CD14-positive monocyte (primary cell): ENCODE measurements around the gene SPN. TPM values are rescaled to one million over a fixed set of nuclear protein-coding genes. Genes with fewer than 3 reads are reported as not detected.
A peak's percentile ranks its signal among the peaks of the same experiment; 100 is the strongest.

ENCODE experiments used
- DNase-seq, 3 donors: peaks; one replicate each; pipeline ENCODE4 v3.0.0-alpha.2; 2011 to 2022
- H2AFZ ChIP-seq: 2 replicates; pipeline ENCODE4 v1.6.0; 2012; ENCODE audit warnings: mild to moderate bottlenecking, low read depth, low read length, inconsistent platforms; ENCODE audit not compliant: insufficient read depth, poor library complexity, severe bottlenecking
- H3K27ac ChIP-seq, 2 donors: 1 replicate in 1 of 2; 2 replicates in 1 of 2; pipeline ENCODE4 v1.5.1; 2012 to 2013; ENCODE audit warnings: low read length in 2 of 2, control low read depth in 1 of 2, inconsistent platforms in 1 of 2, low read depth in 1 of 2, mild to moderate bottlenecking in 1 of 2
- H3K27me3 ChIP-seq, 2 donors: one replicate each; pipeline versions ENCODE4 v1.6.0 to v1.6.1; 2011 to 2013; ENCODE audit warnings: low read length in 2 of 2; ENCODE audit not compliant: control insufficient read depth in 2 of 2, insufficient read depth in 2 of 2
- H3K36me3 ChIP-seq, 2 donors: replicated peaks in 1 of 2; 1 replicate in 1 of 2; 2 replicates in 1 of 2; pipeline versions ENCODE4 v1.5.1 to v1.6.1; 2012 to 2013; ENCODE audit warnings: low read length in 2 of 2, control low read depth in 1 of 2, inconsistent platforms in 1 of 2, mild to moderate bottlenecking in 1 of 2; ENCODE audit not compliant: insufficient read depth in 2 of 2, control insufficient read depth in 1 of 2
- H3K4me1 ChIP-seq, 2 donors: 1 replicate in 1 of 2; 2 replicates in 1 of 2; pipeline versions ENCODE4 v1.5.1 to v1.6.1; 2012 to 2013; ENCODE audit warnings: low read length in 2 of 2, control low read depth in 1 of 2, inconsistent platforms in 1 of 2, mild to moderate bottlenecking in 1 of 2, moderate library complexity in 1 of 2; ENCODE audit not compliant: insufficient read depth in 2 of 2, control insufficient read depth in 1 of 2
- H3K4me2 ChIP-seq: replicated peaks from 2 replicates; pipeline ENCODE3; 2012; ENCODE audit warnings: low read length, moderate library complexity, mild to moderate bottlenecking; ENCODE audit not compliant: poor library complexity, severe bottlenecking; ENCODE audit errors: extremely low read depth
- H3K4me3 ChIP-seq, 3 experiments: fragments of 200-600 bp in 1 of 3; sonication (generic) in 1 of 3; replicated peaks in 1 of 3; 1 replicate in 2 of 3; 2 replicates in 1 of 3; pipeline ENCODE4 v1.5.1; 2011 to 2013; ENCODE audit warnings: low read length in 3 of 3, mild to moderate bottlenecking in 3 of 3, control low read depth in 2 of 3, low read depth in 2 of 3, inconsistent platforms in 1 of 3, moderate library complexity in 1 of 3
- H3K79me2 ChIP-seq: 2 replicates; pipeline ENCODE4 v1.6.0; 2012; ENCODE audit warnings: mild to moderate bottlenecking, control low read depth, inconsistent platforms, low read length, moderate library complexity; ENCODE audit not compliant: insufficient read depth
- H3K9ac ChIP-seq: 2 replicates; pipeline ENCODE4 v1.6.0; 2017; ENCODE audit warnings: low read length, mild to moderate bottlenecking; ENCODE audit not compliant: insufficient read depth, poor library complexity, severe bottlenecking
- H3K9me3 ChIP-seq, 2 donors: replicated peaks in 1 of 2; 1 replicate in 1 of 2; 2 replicates in 1 of 2; pipeline versions ENCODE4 v1.5.1 to v1.6.1; 2012 to 2013; ENCODE audit warnings: low read length in 2 of 2, control low read depth in 1 of 2; ENCODE audit not compliant: control insufficient read depth in 1 of 2, insufficient read depth in 1 of 2
- H4K20me1 ChIP-seq: 2 replicates; pipeline ENCODE4 v1.6.0; 2012; ENCODE audit warnings: mild to moderate bottlenecking, low read length, control low read depth, moderate library complexity; ENCODE audit not compliant: insufficient read depth
- H3K27ac Mint-ChIP-seq, 7 donors: one replicate each; pipeline ENCODE4 v1.8.0; 2020; ENCODE audit warnings: mild to moderate bottlenecking in 7 of 7, mixed read lengths in 7 of 7, moderate library complexity in 6 of 7, inconsistent platforms in 2 of 7
- H3K27me3 Mint-ChIP-seq, 3 donors: one replicate each; pipeline ENCODE4 v1.8.0; 2021 to 2022; ENCODE audit warnings: low read depth in 3 of 3, mild to moderate bottlenecking in 3 of 3, mixed read lengths in 3 of 3, moderate library complexity in 3 of 3, inconsistent platforms in 1 of 3
- H3K36me3 Mint-ChIP-seq, 2 donors: one replicate each; pipeline ENCODE4 v1.8.0; 2020; ENCODE audit warnings: mixed read lengths in 2 of 2, inconsistent platforms in 1 of 2, mild to moderate bottlenecking in 1 of 2
- H3K4me1 Mint-ChIP-seq: one replicate; pipeline ENCODE4 v1.8.0; 2020; ENCODE audit warnings: mild to moderate bottlenecking, mixed read lengths
- H3K4me3 Mint-ChIP-seq, 2 donors: one replicate each; pipeline ENCODE4 v1.8.0; 2020; ENCODE audit warnings: mild to moderate bottlenecking in 2 of 2, mixed read lengths in 2 of 2, moderate library complexity in 1 of 2
- H3K9me3 Mint-ChIP-seq, 7 donors: one replicate each; pipeline ENCODE4 v1.8.0; 2020 to 2022; ENCODE audit warnings: mixed read lengths in 7 of 7, mild to moderate bottlenecking in 6 of 7, moderate library complexity in 6 of 7, inconsistent platforms in 2 of 7
- CTCF ChIP-seq: fragments of 200-600 bp; IDR thresholded peaks from one replicate; pipeline ENCODE4 v1.8.0; 2022; ENCODE audit warnings: antibody characterized with exemption, mild to moderate bottlenecking
- WGBS: methylation state at CpG from one replicate; pipeline ENCODE4 v1.1.5; 2013; ENCODE audit warnings: missing lambda C conversion rate; ENCODE audit not compliant: insufficient coverage; 5-methylcytosine and 5-hydroxymethylcytosine counted together
- intact Hi-C, 2 donors: fragments of 100-400 bp; cut with micrococcal nuclease; formaldehyde crosslinking; loops; one replicate each; pipeline versions ENCODE4 v1.15.0 to v1.15.1; 2023
- polyA plus RNA-seq, 3 donors: library from polyadenylated mRNA; depleted of rRNA in 1 of 3; unstranded in 2 of 3; stranded (reverse) in 1 of 3; fragments of 300-500 nt in 2 of 3; fragments of >200 nt in 1 of 3; fragmentation: Illumina TruSeq in 2 of 3; gene quantifications; 1 replicate in 2 of 3; 2 replicates in 1 of 3; pipeline ENCODE4 v1.2.3, GENCODE V29; 2012 to 2021

SPN gene
- polyA plus RNA-seq, 3 donors, result 42.4 to 71.0 (median 46.6) TPM

- Histone ChIP-seq H3K79me2 (no peaks in the 10 kb centered on the region), H3K36me3 (no peaks in the 10 kb centered on the region), H2AFZ (no peak overlapping the region), H3K4me2 (no peak overlapping the region), H4K20me1 (no peaks in the 10 kb centered on the region), H3K9ac (no peak overlapping the region), H3K27me3 (peaks cover 0 to 6% of the 10 kb centered on the region in 2 donors), H3K27ac (no peak overlapping the region), H3K4me1 (peaks cover 7 to 19% of the 10 kb centered on the region in 2 donors), H3K9me3 (peaks cover 8 to 18% of the 10 kb centered on the region in 2 donors), H3K4me3 (no peak overlapping the region)
- TF ChIP-seq CTCF, result no peak
- Mint-ChIP-seq H3K4me3 (no peak overlapping the region), H3K4me1 (peaks cover 23% of the 10 kb centered on the region), H3K27me3 (peaks cover 17 to 26% (median 20%) of the 10 kb centered on the region in 3 donors), H3K36me3 (peaks cover 0 to 2% of the 10 kb centered on the region in 2 donors), H3K27ac (no peak overlapping the region), H3K9me3 (peaks cover 8 to 25% (median 20%) of the 10 kb centered on the region in 7 donors)
- intact Hi-C loops, result loop anchor here (5.0 to 10.0 kb wide), 2 partner anchors 309 to 327 kb away; partner anchors contain the start of gene C16orf92 (in 1 of the 2)
- no CpG with 5 or more reads among the region's 2 CpGs for WGBS
- DNase-seq, result no peak
Measured at GRCh38 chr16:29698042-29698441, 35.0 kb downstream of the SPN start.

- Histone ChIP-seq H3K79me2 (no peaks in the 10 kb centered on the region), H3K4me1 (peaks cover 7 to 19% of the 10 kb centered on the region in 2 donors), H3K27ac (no peak overlapping the region), H3K4me3 (no peak overlapping the region), H2AFZ (no peak overlapping the region), H3K4me2 (no peak overlapping the region), H4K20me1 (no peaks in the 10 kb centered on the region), H3K9me3 (peaks cover 8 to 18% of the 10 kb centered on the region in 2 donors), H3K9ac (no peak overlapping the region), H3K36me3 (no peaks in the 10 kb centered on the region), H3K27me3 (peaks cover 0 to 6% of the 10 kb centered on the region in 2 donors)
- Mint-ChIP-seq H3K4me3 (peak overlapping the region in 1 of 2 donors; percentile 41), H3K27me3 (peaks cover 17 to 27% (median 25%) of the 10 kb centered on the region in 3 donors), H3K4me1 (peaks cover 23% of the 10 kb centered on the region), H3K9me3 (peaks cover 8 to 25% (median 20%) of the 10 kb centered on the region in 7 donors), H3K27ac (peak overlapping the region in 2 of 7 donors; percentile 28 to 51), H3K36me3 (peaks cover 0 to 2% of the 10 kb centered on the region in 2 donors)
- DNase-seq, result no peak
- 96% methylated on average over 15 of the region's 17 CpGs for WGBS
- TF ChIP-seq CTCF, result no peak
- intact Hi-C loops, result loop anchor here (5.0 to 10.0 kb wide), 2 partner anchors 309 to 326 kb away; partner anchors contain the start of gene C16orf92 (in 1 of the 2)
Measured at GRCh38 chr16:29698484-29699323, 35.7 kb downstream of the SPN start.
